CD14-positive monocyte (primary cell): ENCODE results near the gene SPEM1. TPM values are rescaled to one million over a fixed set of nuclear protein-coding genes. Genes with fewer than 3 reads are reported as not detected.

Experiments used
- DNase-seq, 3 donors: peaks; one replicate each; pipeline ENCODE4 v3.0.0-alpha.2; 2011 to 2022
- H2AFZ ChIP-seq: 2 replicates; pipeline ENCODE4 v1.6.0; 2012; ENCODE audit warnings: mild to moderate bottlenecking, low read depth, low read length, inconsistent platforms; ENCODE audit not compliant: insufficient read depth, poor library complexity, severe bottlenecking
- H3K27ac ChIP-seq, 2 donors: 1 replicate in 1 of 2; 2 replicates in 1 of 2; pipeline ENCODE4 v1.5.1; 2012 to 2013; ENCODE audit warnings: low read length in 2 of 2, control low read depth in 1 of 2, inconsistent platforms in 1 of 2, low read depth in 1 of 2, mild to moderate bottlenecking in 1 of 2
- H3K27me3 ChIP-seq, 2 donors: one replicate each; pipeline versions ENCODE4 v1.6.0 to v1.6.1; 2011 to 2013; ENCODE audit warnings: low read length in 2 of 2; ENCODE audit not compliant: control insufficient read depth in 2 of 2, insufficient read depth in 2 of 2
- H3K36me3 ChIP-seq, 2 donors: replicated peaks in 1 of 2; 1 replicate in 1 of 2; 2 replicates in 1 of 2; pipeline versions ENCODE4 v1.5.1 to v1.6.1; 2012 to 2013; ENCODE audit warnings: low read length in 2 of 2, control low read depth in 1 of 2, inconsistent platforms in 1 of 2, mild to moderate bottlenecking in 1 of 2; ENCODE audit not compliant: insufficient read depth in 2 of 2, control insufficient read depth in 1 of 2
- H3K4me1 ChIP-seq, 2 donors: 1 replicate in 1 of 2; 2 replicates in 1 of 2; pipeline versions ENCODE4 v1.5.1 to v1.6.1; 2012 to 2013; ENCODE audit warnings: low read length in 2 of 2, control low read depth in 1 of 2, inconsistent platforms in 1 of 2, mild to moderate bottlenecking in 1 of 2, moderate library complexity in 1 of 2; ENCODE audit not compliant: insufficient read depth in 2 of 2, control insufficient read depth in 1 of 2
- H3K4me2 ChIP-seq: replicated peaks from 2 replicates; pipeline ENCODE3; 2012; ENCODE audit warnings: low read length, moderate library complexity, mild to moderate bottlenecking; ENCODE audit not compliant: poor library complexity, severe bottlenecking; ENCODE audit errors: extremely low read depth
- H3K4me3 ChIP-seq, 3 experiments: fragments of 200-600 bp in 1 of 3; sonication (generic) in 1 of 3; replicated peaks in 1 of 3; 1 replicate in 2 of 3; 2 replicates in 1 of 3; pipeline ENCODE4 v1.5.1; 2011 to 2013; ENCODE audit warnings: low read length in 3 of 3, mild to moderate bottlenecking in 3 of 3, control low read depth in 2 of 3, low read depth in 2 of 3, inconsistent platforms in 1 of 3, moderate library complexity in 1 of 3
- H3K79me2 ChIP-seq: 2 replicates; pipeline ENCODE4 v1.6.0; 2012; ENCODE audit warnings: mild to moderate bottlenecking, control low read depth, inconsistent platforms, low read length, moderate library complexity; ENCODE audit not compliant: insufficient read depth
- H3K9ac ChIP-seq: 2 replicates; pipeline ENCODE4 v1.6.0; 2017; ENCODE audit warnings: low read length, mild to moderate bottlenecking; ENCODE audit not compliant: insufficient read depth, poor library complexity, severe bottlenecking
- H3K9me3 ChIP-seq, 2 donors: replicated peaks in 1 of 2; 1 replicate in 1 of 2; 2 replicates in 1 of 2; pipeline versions ENCODE4 v1.5.1 to v1.6.1; 2012 to 2013; ENCODE audit warnings: low read length in 2 of 2, control low read depth in 1 of 2; ENCODE audit not compliant: control insufficient read depth in 1 of 2, insufficient read depth in 1 of 2
- H4K20me1 ChIP-seq: 2 replicates; pipeline ENCODE4 v1.6.0; 2012; ENCODE audit warnings: mild to moderate bottlenecking, low read length, control low read depth, moderate library complexity; ENCODE audit not compliant: insufficient read depth
- H3K27ac Mint-ChIP-seq, 7 donors: one replicate each; pipeline ENCODE4 v1.8.0; 2020; ENCODE audit warnings: mild to moderate bottlenecking in 7 of 7, mixed read lengths in 7 of 7, moderate library complexity in 6 of 7, inconsistent platforms in 2 of 7
- H3K27me3 Mint-ChIP-seq, 3 donors: one replicate each; pipeline ENCODE4 v1.8.0; 2021 to 2022; ENCODE audit warnings: low read depth in 3 of 3, mild to moderate bottlenecking in 3 of 3, mixed read lengths in 3 of 3, moderate library complexity in 3 of 3, inconsistent platforms in 1 of 3
- H3K36me3 Mint-ChIP-seq, 2 donors: one replicate each; pipeline ENCODE4 v1.8.0; 2020; ENCODE audit warnings: mixed read lengths in 2 of 2, inconsistent platforms in 1 of 2, mild to moderate bottlenecking in 1 of 2
- H3K4me1 Mint-ChIP-seq: one replicate; pipeline ENCODE4 v1.8.0; 2020; ENCODE audit warnings: mild to moderate bottlenecking, mixed read lengths
- H3K4me3 Mint-ChIP-seq, 2 donors: one replicate each; pipeline ENCODE4 v1.8.0; 2020; ENCODE audit warnings: mild to moderate bottlenecking in 2 of 2, mixed read lengths in 2 of 2, moderate library complexity in 1 of 2
- H3K9me3 Mint-ChIP-seq, 7 donors: one replicate each; pipeline ENCODE4 v1.8.0; 2020 to 2022; ENCODE audit warnings: mixed read lengths in 7 of 7, mild to moderate bottlenecking in 6 of 7, moderate library complexity in 6 of 7, inconsistent platforms in 2 of 7
- WGBS: methylation state at CpG from one replicate; pipeline ENCODE4 v1.1.5; 2013; ENCODE audit warnings: missing lambda C conversion rate; ENCODE audit not compliant: insufficient coverage; 5-methylcytosine and 5-hydroxymethylcytosine counted together
- intact Hi-C, 2 donors: fragments of 100-400 bp; cut with micrococcal nuclease; formaldehyde crosslinking; loops; one replicate each; pipeline versions ENCODE4 v1.15.0 to v1.15.1; 2023
- polyA plus RNA-seq, 3 donors: library from polyadenylated mRNA; depleted of rRNA in 1 of 3; unstranded in 2 of 3; stranded (reverse) in 1 of 3; fragments of 300-500 nt in 2 of 3; fragments of >200 nt in 1 of 3; fragmentation: Illumina TruSeq in 2 of 3; gene quantifications; 1 replicate in 2 of 3; 2 replicates in 1 of 3; pipeline ENCODE4 v1.2.3, GENCODE V29; 2012 to 2021
- TF ChIP-seq, protein P1 (sequence below): fragments of 200-600 bp; IDR thresholded peaks from one replicate; pipeline ENCODE4 v1.8.0; 2022; ENCODE audit warnings: antibody characterized with exemption, mild to moderate bottlenecking

The SPEM1 gene
- polyA plus RNA-seq, 3 donors, result not detected

DNA sequence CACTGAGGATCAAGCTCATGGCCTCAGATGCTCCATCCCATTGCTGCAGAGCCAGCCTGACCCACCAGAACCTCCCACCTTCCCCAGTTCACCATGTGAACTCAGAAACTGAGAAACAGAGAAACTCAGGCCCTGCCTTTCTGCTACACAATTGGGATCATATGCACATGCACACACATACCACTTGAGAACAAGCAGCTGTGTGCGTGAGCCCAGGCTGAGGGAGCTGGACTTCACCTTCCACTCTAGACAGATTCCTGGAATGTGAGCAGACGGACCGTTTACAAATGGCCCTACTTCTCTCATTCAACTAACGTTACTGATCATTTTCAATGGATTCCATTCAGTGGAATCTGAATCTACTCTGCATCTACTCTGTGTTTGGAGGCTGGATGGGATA, 3.6 kb downstream of the SPEM1 start:
- no peaks in the 10 kb centered on the region for H3K4me1 Mint-ChIP-seq
- DNase-seq, result no peak
- no peaks in the 10 kb centered on the region for H3K4me1 ChIP-seq
- intact Hi-C loops, result no loop called here
- H3K4me3 ChIP-seq, result no peak overlapping the region
- TF ChIP-seq, protein P1, sequence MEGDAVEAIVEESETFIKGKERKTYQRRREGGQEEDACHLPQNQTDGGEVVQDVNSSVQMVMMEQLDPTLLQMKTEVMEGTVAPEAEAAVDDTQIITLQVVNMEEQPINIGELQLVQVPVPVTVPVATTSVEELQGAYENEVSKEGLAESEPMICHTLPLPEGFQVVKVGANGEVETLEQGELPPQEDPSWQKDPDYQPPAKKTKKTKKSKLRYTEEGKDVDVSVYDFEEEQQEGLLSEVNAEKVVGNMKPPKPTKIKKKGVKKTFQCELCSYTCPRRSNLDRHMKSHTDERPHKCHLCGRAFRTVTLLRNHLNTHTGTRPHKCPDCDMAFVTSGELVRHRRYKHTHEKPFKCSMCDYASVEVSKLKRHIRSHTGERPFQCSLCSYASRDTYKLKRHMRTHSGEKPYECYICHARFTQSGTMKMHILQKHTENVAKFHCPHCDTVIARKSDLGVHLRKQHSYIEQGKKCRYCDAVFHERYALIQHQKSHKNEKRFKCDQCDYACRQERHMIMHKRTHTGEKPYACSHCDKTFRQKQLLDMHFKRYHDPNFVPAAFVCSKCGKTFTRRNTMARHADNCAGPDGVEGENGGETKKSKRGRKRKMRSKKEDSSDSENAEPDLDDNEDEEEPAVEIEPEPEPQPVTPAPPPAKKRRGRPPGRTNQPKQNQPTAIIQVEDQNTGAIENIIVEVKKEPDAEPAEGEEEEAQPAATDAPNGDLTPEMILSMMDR, result no peak
- no peaks in the 10 kb centered on the region for H3K79me2 ChIP-seq
- peaks cover 2 to 5% (median 2%) of the 10 kb centered on the region in 3 donors for H3K27me3 Mint-ChIP-seq
- H3K36me3 Mint-ChIP-seq, result no peaks in the 10 kb centered on the region
- no peaks in the 10 kb centered on the region for H3K9me3 ChIP-seq
- peak overlapping the region in 1 of 2 donors; percentile 16 for H3K4me3 Mint-ChIP-seq
- H3K9ac ChIP-seq, result no peak overlapping the region
- H3K27ac Mint-ChIP-seq, result peak overlapping the region in 1 of 7 donors; percentile 45
- no peaks in the 10 kb centered on the region for H3K27me3 ChIP-seq
- H3K36me3 ChIP-seq, result no peaks in the 10 kb centered on the region
- H4K20me1 ChIP-seq, result no peaks in the 10 kb centered on the region
- no peak overlapping the region for H3K4me2 ChIP-seq
- no peaks in the 10 kb centered on the region for H3K9me3 Mint-ChIP-seq
- 98% methylated on average over 3 of the region's 4 CpGs for WGBS
- no peak overlapping the region for H2AFZ ChIP-seq
- H3K27ac ChIP-seq, result no peak overlapping the region

DNA sequence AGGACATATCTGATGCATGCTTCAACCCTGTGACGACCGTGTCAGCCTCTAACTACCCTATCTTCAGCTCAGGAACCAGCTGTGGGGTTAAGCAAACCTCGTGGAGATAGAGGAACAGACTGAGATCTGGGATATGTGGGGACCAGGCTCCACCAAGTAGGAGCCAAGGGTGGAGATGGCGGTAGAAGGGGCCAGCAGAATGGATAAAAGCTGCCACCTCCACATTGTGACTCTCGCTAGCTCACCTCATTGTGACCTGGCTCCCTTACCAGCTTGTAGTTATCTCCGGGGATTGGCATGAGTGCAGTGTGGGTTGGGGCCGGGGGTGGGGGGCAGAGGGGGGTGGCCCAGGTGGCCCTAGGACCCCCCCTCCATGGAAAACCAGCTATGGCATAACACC, 5.2 kb downstream of the SPEM1 start, which contains the start of gene SPEM2:
SPEM2 (plus strand) TSS at position 301 of the 400 bp plus-strand sequence; CDS start at position 374, 73 bp downstream.
- intact Hi-C loops, result no loop called here
- Mint-ChIP-seq H3K36me3 (no peaks in the 10 kb centered on the region), H3K27ac (peak within 1 kb of the TSS in 2 of 7 donors; percentile 27 to 50)

More for the DNA sequence above, 5.2 kb downstream of the SPEM1 start, which contains the start of gene SPEM2:
- Histone ChIP-seq H3K27ac (no peak within 1 kb of the TSS), H3K9me3 (no peaks in the 10 kb centered on the region), H3K27me3 (no peaks in the 10 kb centered on the region), H3K4me1 (no peaks in the 10 kb centered on the region), H3K36me3 (no peaks in the 10 kb centered on the region), H3K9ac (no peak within 1 kb of the TSS), H3K4me3 (no peak within 1 kb of the TSS), H3K79me2 (no peaks in the 10 kb centered on the region), H3K4me2 (no peak within 1 kb of the TSS), H4K20me1 (no peaks in the 10 kb centered on the region), H2AFZ (no peak within 1 kb of the TSS)
- no peaks in the 10 kb centered on the region for H3K4me1 Mint-ChIP-seq
- 86% methylated on average over 1 of the region's 7 CpGs for WGBS
- H3K27me3 Mint-ChIP-seq, result peaks cover 0 to 5% (median 2%) of the 10 kb centered on the region in 3 donors
- H3K4me3 Mint-ChIP-seq, result no peak within 1 kb of the TSS
- H3K9me3 Mint-ChIP-seq, result no peaks in the 10 kb centered on the region
- TF ChIP-seq, protein P1, result no peak
- no peak for DNase-seq
